Inflammatory macrophage (primary cell): ENCODE data around the gene NME1.
A peak's percentile ranks its signal among the peaks of the same experiment; 100 is the strongest.

Experiments used
- DNase-seq, 2 donors: peaks; one replicate each; pipeline ENCODE4 v3.0.0-alpha.2; 2020 to 2022
- total RNA-seq, 18 experiments: gene quantifications; one replicate each; lab custom pipeline; 2026; ENCODE audit warnings: mixed read lengths in 6 of 18, inconsistent platforms in 2 of 18; lab: John Stamatoyannopoulos, UW

NME1 gene
- total RNA-seq, result 7.8 to 21.1 (median 12.7) reads per million in 18 experiments

GRCh38 chr17:51153210-51154072 lies at the start of gene NME1:
Gene NME1 (plus strand): TSS chr17:51153559. CDS start chr17:51155655, 2,096 bp downstream.
- peak; percentile 99 to 100 for DNase-seq

GRCh38 chr17:51107778-51108177 lies 45.6 kb upstream of the NME1 start:
- DNase-seq, result no peak

DNA sequence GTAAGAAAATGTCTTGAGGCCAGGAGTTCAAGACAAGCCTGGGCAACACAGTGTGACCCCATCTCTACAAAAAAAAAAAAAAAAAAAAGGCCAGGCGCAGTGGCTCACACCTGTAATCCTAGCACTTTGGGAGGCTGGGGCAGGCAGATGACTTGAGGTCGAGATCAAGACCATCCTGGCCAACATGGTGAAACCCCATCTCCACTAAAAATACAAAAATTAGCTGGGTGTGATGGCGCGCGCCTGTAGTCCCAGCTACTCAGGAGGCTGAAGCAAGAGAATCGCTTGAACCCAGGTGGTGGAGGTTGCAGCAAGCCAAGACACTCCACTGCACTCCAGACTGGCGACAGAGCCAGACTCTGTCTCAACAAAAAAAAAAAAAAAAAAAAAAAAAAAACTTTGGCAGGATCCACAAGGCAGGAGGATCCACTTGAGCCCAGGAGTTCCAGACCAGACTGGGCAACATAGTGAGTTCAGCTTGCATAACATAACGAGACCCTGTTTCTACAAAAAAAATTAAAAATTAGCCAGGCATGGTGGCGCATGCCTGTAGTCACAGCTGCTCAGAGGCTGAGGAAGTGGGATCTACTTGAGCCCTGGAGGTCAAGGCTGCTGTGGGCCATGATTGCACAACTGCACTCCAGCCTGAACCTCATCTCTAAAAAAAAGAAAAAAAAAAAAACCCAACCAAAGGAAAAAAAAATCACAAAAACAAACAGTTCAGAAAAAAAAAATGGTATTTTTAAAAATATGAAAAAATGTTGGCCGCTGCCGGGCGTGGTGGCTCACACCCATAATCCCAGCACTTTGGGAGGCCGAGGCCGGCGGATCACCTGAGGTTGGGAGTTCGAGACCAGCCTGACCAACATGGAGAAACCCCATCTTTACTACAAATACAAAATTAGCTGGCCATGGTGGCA lies 40.8 kb upstream of the NME1 start:
- peak; percentile 67 to 80 for DNase-seq

DNA sequence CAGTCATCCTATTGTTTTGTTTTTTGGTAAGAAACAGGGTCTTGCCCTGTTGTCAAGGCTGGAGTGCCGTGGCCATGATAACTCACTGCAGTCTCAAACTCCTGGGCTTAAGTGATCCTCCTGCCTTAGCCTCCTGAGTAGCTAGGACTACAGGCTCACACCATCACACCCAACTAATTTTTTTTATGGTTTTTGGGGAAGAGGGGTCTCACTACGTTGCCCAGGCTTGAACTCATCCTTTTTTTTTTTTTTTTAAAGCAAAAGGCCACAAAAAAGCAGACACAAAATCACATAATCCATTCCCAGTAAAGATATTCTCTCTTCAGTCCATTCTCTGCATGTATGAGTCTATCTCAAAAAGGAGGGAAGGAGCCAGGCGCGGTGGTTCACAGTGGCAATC lies 38.2 kb upstream of the NME1 start:
- DNase-seq, result no peak

- DNase-seq, result peak in 1 of 2 donors; percentile 4
Observed at GRCh38 chr17:51118330-51119195, 34.8 kb upstream of the NME1 start.

DNA sequence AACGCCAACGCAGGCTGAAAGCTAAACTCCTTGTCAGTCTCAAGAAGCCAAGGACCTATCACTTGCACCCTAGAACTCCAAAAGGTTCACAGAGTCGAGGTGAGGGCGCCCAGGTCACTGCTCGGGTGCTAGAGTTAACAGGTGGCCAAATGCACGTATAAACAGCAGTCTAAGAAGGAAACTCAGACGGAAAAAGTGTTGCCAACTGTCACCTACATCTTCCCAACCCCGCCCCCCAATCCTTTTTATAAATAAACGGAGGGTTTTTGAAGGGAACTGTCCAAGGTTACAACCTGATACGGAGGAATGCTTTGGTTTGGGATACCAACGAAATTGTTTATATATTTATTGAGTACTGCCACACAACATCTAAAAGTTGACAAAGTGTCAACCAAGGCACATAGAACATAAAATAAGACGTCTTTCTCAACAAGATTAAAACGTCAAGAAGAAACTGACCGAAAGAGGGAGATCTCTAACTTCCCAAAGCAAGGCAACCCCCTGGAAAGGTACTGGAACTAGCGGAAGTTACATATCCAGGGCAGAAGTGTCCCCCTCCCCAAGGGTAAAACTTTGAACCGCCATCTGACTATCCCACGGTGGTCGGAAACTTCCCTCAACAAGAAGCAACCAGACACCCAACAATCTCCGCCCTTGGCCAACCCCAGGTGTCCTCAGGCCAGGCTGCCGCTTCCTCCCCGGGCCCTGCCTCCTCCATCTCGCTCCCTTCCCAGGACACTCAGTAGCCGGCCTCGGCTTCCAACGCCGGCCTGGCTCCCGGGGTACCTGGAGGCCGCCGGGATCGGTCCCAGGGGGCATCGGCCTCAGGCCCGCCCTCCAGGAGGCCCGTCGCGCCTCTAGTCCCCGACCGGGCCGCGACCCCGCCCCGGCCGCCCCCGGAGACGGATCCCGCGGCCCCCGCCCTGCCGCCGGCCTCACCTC lies 33.7 kb upstream of the NME1 start:
- peak; percentile 29 to 45 for DNase-seq

DNA sequence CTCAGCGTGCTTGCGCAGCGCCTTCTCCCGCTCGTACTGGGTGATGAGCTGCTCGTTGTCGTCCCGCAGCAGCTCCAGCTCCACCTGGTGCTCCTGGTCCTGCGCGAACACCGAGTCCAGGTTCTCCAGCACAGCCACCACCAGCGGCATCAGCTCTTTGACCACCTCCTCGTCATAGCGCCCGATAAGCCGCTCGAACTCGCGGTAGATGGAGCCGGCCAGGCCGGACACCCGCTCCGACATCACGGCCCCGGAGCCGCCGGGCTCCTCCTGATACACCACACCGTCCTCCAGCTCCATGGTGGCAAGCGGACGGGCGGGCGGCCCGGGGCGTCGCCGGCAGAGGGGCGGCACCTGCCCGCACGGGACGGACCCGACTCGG lies 33.0 kb upstream of the NME1 start:
- no peak for DNase-seq

- peak; percentile 97 to 98 for DNase-seq
Observed at GRCh38 chr17:51120739-51121619, 32.4 kb upstream of the NME1 start, which contains the start of gene SPAG9. Gene SPAG9 (minus strand): TSS chr17:51120868. CDS start chr17:51120656, 212 bp downstream.

DNA sequence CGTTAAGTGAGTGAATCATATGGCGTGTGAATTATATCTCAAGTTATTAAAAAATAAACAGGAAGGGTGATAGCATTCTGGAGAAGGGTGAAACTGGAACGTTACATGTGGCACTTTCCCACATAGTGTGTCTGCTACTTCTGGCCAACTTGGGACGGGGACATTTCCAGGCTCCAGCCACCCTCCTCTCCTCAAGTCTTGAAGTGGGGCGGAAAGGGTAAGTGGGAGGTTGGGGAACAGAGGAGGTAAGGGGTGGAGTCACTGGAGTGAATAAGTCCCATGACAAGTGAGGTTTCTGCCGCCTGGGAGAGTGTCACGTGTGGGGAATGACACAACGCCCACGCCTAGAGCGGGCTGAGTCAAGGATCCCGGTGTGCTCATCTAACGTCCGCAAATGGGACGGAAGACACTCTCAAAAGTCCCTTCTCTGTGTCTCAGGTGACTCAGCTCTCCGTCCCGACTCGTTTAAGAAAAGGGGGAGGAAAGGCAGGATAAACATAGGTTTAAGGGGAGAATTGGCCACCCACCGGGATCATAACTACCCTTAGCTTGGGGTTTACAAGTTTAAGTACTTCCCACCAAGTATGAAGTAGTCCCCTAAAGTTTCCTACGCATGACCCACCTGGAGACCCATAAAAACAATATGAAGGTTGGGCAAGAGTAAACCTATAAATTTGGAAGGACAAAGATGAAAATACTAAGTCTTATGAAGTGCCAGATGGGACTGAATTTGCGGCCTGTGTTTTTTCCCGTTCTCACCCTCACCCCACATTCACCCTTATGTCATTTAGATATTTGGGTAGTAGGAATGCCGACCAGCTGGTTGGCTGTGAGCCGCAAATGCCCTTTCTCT lies 31.5 kb upstream of the NME1 start:
- DNase-seq, result peak; percentile 99 to 100

DNA sequence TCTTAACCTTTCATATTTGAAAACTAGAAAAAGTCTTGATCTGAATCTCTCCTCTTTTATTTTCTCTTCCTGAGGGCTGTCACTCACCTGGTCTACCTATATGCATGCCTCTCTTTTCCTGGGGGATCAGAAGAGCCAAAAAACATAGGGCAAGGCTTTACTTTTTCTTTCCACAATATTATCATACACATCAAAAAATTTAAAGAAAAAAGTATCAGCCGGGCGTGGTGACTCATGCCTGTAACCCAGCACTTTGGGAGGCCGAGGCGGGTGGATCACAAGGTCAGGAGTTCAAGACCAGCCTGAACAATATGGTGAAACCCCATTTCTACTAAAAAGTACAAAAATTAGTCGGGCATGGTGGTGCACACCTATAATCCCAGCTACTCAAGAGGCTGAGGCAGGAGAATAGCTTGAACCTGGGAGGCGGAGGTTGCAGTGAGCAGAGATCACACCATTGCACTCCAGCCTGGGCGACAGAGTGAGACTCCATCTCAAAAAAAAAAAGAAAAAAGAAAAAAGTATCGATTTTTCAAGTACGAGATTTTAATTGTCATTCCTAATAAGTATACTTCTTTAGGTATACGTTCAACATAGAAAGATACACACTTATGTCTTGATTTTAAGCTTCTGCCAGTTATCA lies 30.8 kb upstream of the NME1 start:
- peak in 1 of 2 donors; percentile 19 for DNase-seq

DNA sequence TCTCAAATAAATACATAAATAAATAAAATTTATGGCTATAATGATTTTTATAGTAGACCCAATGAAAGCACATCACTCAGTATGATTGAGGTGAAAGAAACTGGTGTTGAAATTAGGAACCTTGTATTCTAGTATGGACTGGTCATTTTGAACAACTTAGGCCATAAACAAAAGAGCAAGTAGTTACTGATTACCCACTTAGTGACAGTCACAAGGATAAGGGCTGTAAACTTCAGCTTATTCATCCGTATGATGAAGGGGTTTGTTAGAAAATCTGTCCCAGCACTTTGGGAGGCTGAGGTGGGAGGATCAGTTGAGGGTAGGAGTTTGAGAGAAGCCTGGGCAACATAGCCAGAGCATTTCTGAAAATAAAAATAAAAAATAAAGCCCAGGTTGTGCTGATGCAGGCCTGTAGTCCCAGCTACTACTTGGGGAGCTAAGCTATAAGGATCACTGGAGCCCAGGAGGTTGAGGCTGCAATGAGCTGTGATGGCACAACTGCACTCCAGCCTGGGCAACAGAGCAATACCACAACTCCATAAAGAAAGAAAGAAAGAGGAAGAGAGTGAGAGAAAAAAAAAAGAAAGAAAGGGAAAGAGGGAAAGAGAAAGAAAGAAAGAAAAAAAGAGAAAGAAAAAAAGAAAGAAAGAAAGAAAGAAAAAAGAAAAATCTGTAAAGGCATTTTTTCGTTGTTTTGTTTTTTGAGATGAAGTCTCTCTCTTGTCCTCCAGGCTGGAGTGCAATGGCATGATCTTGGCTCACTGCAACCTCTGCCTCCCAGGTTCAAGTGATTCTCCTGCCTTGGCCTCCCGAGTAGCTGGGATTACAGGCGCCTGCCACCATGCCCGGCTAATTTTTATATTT lies 28.5 kb upstream of the NME1 start:
- no peak for DNase-seq

DNA sequence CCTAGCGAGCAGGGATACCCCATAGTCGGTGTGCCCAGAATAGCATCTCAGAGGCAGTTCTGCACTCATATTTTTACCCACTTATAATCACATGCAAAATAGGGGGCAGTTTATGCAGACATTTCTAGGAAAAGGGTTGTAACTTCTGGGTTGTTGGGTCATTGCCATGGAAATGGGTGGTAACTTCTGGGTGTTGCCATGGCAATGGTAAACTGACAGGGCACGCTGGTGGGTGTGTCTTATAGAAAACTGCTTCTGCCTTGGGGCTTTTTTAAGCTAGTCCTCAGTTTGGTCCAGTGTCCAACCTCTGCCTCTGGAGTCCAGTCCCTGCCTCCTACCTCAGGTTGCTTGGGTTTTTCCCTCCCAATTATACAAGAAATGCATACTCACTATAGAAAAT lies 25.3 kb upstream of the NME1 start:
- DNase-seq, result peak; percentile 70 to 85

- peak in 1 of 2 donors; percentile 31 for DNase-seq
Observed at GRCh38 chr17:51132964-51133319, 20.4 kb upstream of the NME1 start.

DNA sequence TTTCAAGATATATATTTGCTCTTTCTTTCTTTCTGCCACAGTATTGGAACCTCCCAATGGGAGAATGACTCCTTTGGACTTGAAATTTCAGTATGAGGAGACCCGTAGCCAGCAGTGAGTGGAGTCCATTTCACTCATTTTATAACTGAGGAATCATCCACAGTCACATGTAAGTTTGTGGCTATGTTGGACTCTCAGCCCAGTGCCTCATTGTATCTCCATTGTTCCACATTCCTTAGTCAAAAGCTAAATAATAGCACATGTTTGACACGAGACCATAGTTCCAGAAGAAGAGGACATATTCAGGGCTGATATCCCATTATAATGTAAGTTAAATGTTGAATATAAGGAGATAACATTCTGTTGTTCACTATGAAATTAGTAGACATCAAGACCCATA lies 20.0 kb upstream of the NME1 start:
- no peak for DNase-seq

- no peak for DNase-seq
Observed at GRCh38 chr17:51135956-51136355, 17.4 kb upstream of the NME1 start.

DNA sequence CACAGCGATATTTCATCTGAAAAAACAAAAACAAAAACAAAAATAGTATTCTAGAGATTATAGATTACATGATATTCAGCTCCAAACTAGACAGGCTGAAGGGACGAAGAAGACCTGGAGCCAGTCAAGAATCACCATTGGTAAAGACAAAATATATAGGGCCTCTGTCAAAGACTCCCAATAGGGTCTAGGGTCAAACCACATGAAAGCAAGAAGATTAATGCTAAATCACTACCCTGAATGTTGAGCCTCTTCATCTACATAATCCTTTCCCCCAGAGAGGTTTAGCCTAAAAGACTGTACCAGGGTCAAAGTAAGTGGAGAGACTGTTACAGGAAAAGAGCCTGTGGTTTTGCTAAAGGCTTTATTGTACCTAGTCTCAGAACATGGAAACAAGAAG lies 10.8 kb upstream of the NME1 start:
- DNase-seq, result no peak

- peak in 1 of 2 donors; percentile 11 for DNase-seq
Observed at GRCh38 chr17:51144266-51145022, 8.9 kb upstream of the NME1 start.
